NK-92 (cell line): ENCODE measurements around the gene MYBPC1.

Experiments used
- DNase-seq: peaks from one replicate; lab custom pipeline; 2025; ENCODE audit not compliant: unreplicated experiment; lab: John Stamatoyannopoulos, UW

Gene MYBPC1

DNA sequence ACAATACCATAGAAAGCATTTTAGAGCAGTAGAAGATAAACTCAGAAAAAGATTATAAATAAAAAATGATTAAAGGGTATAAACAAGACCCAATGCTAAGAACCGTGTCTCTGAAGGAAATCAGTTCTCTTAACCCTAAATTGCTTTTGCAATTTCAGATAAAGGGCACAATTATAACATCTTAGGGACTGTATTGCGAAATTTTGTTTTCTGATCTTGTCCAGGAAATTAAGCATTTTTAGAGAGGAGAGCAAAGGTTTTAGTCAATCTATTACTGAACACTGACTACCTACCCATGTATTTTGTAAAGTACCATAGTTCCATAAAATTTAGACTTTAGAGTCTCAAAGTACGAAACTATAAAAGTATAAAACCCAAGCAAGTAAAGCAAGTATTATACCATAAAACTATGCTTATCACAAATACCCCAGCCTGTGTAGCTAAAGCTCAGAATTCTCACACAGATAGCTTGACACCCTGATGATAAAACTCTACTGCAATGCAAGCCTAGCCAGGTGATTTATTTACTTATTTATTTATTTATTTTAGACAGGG, 95.8 kb downstream of the MYBPC1 start:
- no peak for DNase-seq

DNA sequence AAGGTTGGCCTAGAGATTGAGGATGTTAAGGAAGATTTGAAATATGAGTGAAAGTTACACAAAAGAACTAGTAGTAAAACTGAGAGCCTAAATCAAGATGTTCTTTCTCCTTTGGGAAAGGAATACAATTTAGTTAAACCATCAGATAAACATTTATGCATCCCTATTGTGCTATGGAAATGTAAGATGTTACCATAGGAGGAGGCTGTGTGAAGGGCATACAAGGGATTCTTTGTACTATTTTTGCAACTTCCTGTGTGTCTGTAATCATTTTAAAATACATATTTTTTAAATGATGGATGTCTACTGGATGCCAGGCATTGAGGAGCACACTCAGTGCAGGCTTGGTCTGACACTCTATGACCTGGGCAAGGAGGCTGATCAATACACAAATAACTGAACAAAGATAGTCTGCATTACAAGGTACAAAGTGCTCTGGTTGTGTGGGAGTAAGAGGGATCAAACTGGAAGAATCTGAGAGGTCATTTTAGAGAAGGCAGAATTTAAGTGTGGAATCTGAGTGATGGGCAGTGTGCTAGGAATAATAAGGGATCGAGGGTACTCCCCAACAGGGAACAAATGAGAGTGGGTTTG, 96.8 kb downstream of the MYBPC1 start:
- DNase-seq, result no peak

GRCh38 chr12:101694297-101694848, 99.6 kb downstream of the MYBPC1 start:
- DNase-seq, result no peak

GRCh38 chr12:101694986-101695385, 100.2 kb downstream of the MYBPC1 start:
- DNase-seq, result no peak

DNA sequence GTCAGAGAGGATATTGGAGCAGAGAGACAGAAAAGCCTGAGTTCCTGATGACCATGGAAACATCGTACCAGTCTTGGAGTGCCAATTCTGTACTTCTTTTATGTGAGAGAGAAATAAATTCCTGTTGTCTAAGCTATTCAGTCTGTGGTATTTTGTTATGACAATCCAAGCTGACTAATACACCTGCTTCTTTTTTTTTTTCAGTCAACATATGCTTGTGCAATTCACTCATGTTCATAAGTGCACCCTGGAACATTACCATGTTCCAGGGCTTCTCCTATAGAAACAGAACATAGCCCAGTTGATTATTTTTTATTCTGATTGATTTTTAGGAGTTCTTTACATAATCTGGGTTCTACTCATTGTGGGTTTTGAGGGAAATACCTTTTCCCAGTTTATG, 100.9 kb downstream of the MYBPC1 start:
- no peak for DNase-seq

- no peak for DNase-seq
Measured at GRCh38 chr12:101696251-101697196, 101.8 kb downstream of the MYBPC1 start.

DNA sequence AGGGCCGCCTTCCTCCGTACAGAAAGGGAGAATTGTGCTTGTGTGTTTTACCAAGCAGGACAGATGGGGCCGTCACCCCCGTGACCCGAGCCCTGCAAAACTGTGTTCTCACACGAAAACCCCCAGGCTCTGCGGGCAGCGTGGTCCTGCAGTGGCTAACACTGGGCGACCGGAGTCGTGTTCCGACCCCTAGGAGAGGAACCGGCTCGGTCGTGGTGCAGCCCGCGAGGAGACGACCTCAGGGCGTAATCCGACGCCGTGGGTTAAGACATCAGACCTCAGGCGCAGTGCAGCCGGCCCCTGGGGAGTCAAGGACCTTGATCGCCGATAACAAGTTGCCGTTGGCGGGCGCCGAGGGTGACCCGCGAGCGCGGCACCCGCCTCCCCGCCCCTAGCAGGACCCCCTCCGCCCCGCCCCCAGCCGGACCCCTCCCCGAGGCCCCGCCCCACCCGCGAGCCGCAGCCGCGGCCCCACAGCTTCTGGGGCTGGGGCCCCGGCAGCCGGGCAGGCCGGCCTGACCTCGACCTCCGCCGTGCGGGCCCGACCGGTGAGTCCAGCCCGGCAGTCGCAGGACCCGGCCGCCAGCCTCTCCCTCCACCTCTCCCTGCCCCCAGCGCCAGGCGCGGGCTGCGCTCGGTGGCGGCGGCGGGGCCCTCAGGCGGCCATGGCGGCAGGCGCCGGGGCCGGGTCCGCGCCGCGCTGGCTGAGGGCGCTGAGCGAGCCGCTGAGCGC, 102.6 kb downstream of the MYBPC1 start, which contains the start of gene CHPT1:
TSS of gene CHPT1 (plus strand) at position 444 of the 733 bp plus-strand sequence. CDS start at position 666, 222 bp downstream.
- no peak for DNase-seq

GRCh38 chr12:101697930-101698799, 103.4 kb downstream of the MYBPC1 start:
- DNase-seq, result no peak

DNA sequence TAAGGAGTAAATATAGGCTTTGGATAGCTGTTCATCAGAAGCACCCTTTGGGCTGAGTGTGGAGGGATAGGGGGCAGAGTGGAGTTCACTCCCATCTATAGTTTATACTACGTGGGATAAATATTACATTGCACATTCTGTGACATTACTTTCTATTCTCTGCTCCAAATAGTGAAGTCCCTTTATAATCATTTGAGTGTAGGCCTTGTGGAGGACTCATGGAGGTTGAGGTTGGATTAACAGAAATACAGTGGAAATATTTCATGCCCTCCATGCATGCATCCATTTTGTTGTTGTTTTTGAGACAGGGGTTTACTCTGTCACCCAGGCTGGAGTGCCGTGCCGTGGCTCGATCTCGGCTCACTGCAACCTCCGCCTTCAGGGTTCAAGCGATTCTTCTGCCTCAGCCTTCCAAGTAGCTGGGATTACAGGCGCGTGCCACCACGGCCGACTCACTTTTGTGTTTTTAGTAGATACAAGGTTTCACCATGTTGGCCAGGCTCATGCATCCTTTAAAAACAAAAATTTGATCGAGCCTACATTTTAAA, 104.1 kb downstream of the MYBPC1 start:
- DNase-seq, result no peak

GRCh38 chr12:101700299-101700820, 105.6 kb downstream of the MYBPC1 start:
- DNase-seq, result no peak

- no peak for DNase-seq
Measured at GRCh38 chr12:101703487-101703886, 108.7 kb downstream of the MYBPC1 start.

DNA sequence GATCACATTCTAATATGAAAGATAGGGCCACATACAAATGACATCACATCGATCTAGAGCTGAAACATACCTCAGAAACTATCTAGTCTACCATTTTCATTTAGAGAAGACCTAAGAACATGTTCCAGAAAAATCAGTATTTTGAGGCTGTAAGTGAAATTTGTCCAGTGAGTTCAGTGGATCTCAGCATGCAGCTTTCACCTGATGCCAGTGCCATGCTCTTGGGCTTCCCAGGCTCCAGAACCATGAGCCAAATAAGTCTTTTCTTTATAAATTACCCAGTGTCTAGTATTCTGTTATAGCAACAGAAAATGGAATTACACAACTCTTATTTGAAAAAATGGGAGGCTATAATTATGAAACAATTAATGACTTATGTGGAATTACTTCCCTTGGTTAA, 111.6 kb downstream of the MYBPC1 start:
- no peak for DNase-seq

DNA sequence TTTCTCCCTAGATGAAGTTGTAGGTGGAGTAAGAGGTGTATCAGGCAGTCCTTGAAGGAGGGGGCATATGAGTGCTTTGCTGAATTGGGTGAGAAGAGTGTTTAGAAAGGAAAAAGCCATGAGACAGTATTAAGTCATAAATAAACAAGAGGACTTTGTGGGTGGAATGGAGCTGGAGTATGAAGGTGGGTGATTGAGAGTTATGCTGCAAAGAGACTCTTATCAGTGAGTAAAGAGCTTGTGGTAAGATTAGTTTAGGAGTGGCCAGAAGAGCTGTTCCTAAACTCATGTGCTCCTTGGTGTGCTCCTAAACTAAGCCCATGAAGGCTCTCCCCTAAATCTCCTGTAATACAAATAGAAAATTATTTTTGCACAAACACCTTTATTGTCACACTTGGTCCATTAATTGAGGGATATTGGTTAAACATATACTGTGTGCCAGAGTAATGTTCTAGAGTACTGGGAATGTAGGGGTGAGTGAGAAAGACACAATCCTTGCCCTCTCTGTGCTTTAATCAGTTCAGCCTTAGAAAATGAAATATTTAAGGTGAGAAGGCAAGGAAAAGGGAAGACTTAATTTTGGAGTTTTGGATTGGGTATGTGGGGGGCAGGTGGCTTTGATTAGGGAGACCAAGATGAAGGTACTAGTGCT, 112.5 kb downstream of the MYBPC1 start:
- no peak for DNase-seq

DNA sequence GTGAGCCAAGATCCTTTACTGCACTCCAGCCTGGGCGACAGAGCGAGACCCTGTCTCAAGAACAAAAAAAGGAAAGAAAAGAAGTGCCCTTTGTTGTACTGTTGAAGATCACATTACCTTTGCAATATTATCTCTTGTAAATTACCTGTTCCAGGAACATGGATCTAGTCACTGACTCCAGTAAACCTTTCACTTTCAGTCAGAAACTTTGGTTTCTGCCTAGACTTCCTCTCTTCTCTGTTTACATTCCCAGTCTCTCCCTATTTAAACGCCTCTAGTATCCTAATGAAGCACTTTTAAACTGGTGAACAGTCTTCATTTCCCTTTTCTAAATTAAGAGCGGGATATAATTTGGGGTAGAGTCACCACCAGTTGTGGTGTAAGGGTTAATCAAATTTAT, 115.5 kb downstream of the MYBPC1 start:
- DNase-seq, result no peak

DNA sequence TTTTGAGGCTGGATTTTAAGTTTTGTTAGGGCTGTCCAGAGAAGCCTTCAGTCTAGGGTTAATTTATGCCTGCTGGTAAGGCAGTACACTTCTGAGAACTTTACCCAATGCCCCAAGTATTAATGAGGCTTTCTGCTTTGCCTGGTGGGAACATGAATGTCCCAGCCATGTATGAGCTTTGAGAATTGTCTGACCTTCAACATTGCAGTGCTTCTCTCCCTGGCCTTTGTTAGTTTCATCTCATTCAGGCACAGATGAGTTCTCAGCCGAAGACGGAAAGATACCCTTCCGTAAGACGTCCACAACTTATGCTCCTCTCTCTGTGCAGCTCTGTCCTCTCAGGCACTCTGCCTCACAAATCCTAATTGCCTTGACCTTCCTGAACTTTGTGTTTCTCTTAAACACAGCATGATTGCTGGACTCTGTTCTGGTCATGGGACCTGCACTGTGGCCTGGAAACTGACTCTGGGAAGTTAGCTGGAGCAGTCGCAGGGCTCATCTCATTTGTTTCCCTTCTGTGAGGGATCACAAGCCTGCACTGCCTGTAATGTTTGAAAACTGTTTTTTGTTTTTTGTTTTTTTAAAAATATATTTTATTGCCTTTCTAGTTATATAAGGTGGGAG, 118.4 kb downstream of the MYBPC1 start:
- DNase-seq, result no peak

GRCh38 chr12:101713930-101714329, 119.2 kb downstream of the MYBPC1 start:
- no peak for DNase-seq

- DNase-seq, result no peak
Measured at GRCh38 chr12:101714877-101715444, 120.2 kb downstream of the MYBPC1 start.

GRCh38 chr12:101719566-101719965, 124.8 kb downstream of the MYBPC1 start:
- no peak for DNase-seq
